NT2/D1 (cell line): ENCODE measurements around the gene TM2D1.

Experiments used
- YY1 ChIP-seq: IDR thresholded peaks from 2 replicates; pipeline ENCODE4 v1.6.1; 2011; ENCODE audit not compliant: insufficient read length, insufficient read depth
- ZNF274 ChIP-seq: IDR thresholded peaks from 2 replicates; pipeline ENCODE4 v1.6.1; 2011; ENCODE audit warnings: mild to moderate bottlenecking, low read depth, low read length

GRCh38 chr1:61659061-61659460 lies 65.9 kb downstream of the TM2D1 start:
- TF ChIP-seq YY1 (no peak), ZNF274 (no peak)
